HuH-7.5 (cell line): ENCODE measurements around the gene MYH9.
A peak's percentile ranks its signal among the peaks of the same experiment; 100 is the strongest.

Experiments
- DNase-seq: peaks from one replicate; pipeline ENCODE4 v3.0.0; 2011; ENCODE audit warnings: low spot score

MYH9 gene

DNA sequence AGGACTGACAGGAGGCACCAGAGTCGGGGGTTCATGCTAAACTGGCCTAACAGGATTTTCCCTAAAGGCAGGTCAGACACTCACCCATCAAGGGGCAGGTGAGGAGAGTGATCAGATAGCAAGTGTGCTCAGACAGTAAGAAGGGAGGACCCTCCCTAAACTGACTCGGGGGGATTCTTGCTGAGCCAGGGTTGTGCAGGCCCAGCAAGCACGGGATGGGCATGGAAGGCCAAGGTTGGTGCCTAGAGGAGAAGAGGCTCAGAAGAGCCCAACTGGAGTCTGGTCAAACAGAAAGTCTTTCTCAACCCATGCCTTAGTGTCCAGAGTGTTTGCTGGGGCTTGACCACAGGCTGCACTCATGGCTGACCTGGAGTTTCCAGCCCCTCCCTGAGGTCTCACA lies 141.0 kb downstream of the MYH9 start:
- DNase-seq, result no peak

DNA sequence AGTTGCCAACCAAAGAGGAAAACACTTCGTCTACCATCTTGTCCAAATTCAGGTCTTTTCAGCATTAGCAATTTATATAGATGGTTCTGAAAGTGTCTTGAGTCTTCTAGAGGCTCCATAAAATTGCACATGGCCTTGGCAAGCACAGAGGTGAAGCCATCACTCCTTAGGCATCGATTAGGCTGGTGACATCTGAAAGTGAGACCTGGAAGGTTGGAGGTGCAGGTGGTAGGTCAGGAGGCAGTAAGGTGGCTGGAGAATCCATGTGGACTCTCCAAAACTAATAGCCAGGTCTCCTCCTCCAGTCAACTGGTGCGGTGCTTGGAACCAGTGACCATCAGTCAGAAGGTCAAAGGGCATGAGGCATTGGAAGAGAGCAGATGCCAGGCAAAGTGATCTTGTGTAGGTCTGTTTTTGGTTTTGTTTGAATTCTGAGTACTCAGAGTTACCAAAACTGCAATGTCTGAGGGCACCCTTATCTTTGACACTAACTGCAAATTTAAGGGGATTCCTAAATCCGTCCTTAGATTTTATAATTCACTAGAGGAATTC lies 141.9 kb downstream of the MYH9 start:
- no peak for DNase-seq

DNA sequence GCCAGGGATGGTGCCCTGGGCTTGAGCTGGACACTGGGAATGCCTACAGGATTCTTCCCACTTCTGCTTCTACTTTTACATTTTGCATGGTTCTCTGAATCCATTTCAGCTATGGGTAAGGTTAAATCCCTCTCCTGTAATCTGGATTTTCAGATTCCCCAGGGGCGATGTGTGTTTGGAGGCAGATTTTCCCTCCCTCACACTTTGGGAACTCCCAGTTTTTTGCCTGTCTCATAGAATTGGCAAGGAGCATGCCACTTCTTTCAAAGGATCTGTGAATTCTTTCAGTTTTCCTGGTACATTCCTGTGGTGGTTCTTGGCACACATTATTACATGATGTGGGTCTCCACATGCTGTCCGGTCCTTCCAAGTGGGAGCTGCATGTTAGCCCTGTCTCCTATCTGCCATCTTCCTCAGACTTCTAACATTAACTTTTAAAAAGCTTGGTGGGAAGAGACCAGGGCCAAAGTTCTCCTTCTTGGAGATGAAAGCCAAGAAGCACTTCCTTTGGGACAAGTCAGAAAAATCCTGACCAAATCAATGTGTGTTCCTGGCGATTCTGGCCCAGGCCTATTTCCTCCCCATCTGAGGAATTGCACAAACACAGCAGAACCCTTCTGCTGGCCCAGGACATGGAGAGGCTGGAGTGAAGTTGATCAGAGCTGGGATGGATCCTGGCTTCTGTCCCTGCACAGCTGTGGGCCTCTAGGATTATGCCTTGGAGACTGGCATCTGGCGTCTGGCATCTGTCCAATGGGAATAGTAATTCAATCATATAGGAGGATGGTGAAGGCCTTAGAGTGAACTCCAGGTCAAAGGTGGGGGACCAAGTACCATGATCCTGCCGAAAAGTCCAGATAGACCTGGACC lies 143.0 kb downstream of the MYH9 start:
- no peak for DNase-seq

DNA sequence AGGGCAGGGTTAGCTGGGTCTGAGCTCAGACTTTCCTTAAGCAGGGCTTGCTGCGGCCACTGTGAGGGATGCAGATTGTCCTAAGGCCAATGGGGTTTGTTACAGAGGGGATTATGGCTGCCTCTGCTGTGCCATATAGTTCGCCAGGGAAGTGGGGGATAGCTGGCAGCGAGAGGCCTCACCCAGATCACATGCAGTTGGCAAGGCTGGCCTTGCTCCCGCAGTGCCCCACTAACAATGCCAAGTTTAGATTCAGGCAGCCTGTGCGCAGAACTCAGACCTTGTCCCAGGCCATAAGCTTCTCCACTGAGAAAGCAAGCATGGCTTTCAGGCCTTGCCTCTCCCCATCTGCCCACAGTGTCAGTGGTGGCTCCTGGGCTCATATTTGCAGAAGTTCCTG lies 143.8 kb downstream of the MYH9 start:
- no peak for DNase-seq

DNA sequence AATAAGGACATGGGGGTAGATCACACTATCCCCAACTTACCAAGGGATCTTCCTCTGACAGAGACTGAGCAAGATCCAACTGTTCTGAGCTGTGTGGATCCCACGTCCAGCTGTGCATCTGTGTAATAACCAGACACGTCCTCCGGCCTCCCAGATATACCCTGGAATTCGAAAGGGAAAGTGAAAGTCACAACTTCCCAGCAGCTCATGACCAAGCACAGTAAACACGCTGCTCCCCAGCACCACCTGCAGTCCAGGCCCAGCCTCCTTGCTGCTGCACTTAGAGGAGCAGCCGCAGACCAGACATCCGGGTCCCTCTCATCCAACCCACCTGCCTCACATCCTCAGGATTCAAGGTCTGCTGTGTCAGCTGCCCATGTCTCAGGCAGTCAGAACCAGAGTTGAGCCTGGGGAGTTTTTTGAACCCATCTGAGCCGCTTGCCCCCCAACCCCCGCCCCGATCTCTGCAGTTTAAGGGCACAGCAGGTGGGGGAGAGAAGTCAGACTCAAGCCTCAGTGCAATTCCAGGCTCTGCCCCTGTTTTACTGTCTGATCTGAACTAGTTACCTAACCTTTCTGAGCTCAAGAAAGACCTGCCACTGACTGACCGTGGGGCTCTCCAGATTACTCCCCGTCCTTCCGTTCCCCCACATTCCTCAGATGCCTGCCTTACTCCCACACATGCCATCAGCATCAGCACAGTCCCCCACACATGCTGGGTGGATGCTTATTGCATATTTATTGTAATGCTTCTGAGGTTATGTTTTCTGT lies 148.2 kb downstream of the MYH9 start, which contains the start of gene APOL2:
Gene APOL2, minus strand, starts transcription at position 127 of the 771 bp plus-strand sequence. CDS start 6,365 bp downstream, outside the sequence.
- DNase-seq, result peak; percentile 79

DNA sequence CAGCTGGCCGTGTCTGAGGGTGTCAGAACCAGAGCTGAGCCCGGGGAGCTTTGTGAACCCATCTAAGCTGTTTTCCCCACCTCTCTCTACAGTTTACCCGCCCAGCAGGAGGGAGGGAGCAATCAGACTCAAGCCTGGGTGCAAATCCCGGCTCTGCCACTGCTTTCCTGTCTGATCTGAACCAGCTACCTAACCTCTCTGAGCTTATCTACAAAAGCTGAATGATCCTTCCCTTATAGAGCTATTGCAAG lies 148.7 kb downstream of the MYH9 start:
- no peak for DNase-seq

DNA sequence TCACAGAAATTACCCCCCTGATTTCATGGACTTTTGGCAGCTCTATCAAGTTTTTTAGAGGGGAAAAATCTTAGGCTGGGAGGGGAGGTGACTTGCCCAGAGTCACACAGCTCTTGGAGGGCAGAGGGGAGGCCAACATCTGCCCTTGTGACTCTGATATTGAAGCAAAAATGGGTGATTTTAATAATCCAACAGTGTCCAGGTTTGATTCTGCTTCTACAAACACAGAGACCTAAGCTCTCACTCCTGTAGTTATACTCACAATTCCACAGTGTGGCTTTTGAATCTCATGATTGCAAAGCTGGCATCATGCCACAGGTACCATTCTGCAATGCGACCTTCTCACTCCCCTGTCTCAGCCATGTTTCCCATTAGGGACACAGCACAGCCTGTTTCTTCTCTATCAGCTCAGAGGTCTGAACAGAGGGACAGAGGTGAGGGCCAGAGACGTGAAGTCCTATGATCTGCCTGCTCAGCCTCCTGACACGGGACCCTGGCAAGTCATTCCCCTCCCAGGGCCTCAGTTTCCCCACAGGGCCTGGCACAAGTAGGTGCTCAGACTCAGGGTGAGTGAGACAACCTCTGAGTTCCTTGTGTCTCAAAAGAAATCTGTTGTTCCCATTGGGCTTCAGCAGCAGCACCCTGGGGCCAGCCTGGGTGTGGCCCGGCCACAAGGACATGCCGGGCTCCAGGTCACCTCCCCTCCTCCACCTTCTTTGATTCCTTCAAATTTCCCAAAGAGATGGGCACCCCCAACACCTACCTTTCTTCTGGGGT lies 149.2 kb downstream of the MYH9 start:
- DNase-seq, result no peak

DNA sequence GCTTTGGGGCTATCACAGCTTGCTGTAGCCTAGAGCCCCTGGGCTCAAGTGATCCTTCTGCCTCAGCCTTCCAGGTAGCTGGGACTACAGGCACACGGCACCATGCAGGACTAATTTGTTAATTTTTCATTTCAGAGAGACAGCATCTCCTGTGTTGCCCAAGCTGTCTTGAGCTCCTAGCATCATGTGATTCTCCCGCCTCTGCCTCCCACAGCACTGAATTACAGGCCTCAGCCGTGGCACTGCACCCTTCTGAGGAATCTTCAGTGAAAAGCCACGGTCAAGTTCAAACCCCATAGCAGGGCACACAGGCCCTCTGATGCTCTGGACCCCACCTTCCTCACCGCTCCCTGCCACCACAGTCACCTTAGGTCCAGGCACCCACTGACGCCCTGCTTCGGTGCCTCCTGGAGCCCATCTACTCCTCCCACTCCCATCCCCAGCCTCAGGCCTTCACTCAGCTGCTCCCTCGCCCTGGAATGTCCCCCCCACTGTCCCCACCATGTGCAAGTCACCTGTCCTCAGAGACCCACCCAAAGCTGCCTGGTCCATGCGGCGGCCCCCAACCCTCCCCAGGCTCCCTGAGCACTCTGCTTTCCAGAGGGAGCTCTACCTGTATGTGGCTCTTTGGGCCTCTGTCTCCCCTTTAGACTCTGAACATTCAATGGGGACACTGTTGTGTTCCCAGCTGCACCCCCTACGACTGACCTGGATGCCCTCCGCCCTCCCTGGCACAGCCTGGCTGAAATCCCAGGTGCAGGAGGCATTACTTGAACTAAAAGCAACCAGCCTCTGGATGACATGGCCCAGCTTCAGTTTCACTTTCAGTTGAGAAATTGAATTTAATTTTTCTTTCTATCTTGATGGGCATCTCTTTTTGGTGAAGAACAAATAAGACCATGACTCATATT lies 150.1 kb downstream of the MYH9 start:
- DNase-seq, result no peak

DNA sequence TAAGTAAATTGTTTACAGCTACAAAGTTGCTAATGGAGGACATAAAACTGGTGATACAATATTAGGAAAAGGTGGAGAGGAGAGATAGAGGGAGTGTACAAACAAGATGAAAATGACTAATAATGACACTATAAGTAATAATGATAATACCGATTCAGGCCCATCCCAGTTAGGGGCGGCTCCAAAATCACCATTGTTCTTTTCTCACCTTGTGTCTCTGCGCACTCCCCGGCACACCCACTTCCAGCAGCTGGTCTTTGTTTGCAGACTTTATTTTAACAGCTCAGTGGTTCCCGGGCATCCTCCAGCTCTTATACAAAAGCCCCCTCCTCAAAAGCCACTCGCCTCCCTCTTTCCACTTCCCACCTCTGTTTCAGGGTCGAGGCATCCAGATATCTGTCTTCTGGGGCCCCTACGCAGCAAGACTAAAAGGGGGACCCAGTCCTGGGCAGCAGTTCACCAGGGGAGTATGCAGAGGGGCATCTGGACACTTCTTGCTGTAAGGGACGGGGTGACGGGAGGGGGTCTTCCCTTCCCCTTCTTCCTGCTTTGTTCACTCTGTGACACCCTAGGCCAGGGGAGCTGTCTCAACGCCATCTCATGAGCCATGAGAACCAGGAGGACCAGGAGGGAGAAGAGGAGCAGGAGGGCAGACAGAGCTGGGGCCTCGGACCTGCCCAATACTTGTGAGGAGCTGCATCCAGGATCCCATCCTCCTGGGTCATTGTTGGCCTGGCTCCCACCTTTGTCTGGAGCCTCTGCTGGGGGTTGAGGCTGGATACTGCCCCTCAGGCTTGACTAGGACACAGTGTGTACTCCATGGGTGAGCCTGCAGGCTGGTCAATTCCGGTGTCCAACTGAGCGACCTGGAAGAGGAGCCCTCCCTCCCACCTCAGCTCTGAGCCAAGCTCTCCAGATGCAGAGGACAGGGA lies 151.1 kb downstream of the MYH9 start:
- no peak for DNase-seq

DNA sequence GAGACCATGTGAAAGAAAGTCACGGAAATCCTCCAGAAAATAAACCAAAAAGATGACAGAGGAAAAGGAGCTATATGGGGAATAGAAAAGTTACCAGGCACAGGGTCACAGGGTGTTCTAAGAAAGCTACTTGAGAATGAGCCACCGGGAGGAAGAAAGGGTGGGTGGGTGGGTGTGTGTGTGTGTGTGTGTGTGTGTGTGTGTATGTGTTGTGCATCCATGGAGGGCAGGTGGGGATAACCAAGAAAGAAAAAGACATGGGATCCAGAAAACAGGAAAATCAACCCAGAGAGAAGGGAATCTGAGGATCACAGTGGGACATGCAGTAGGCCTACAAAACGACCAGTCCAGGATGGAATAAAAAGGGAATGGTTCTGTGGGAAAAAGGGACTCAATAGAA lies 152.2 kb downstream of the MYH9 start:
- no peak for DNase-seq

DNA sequence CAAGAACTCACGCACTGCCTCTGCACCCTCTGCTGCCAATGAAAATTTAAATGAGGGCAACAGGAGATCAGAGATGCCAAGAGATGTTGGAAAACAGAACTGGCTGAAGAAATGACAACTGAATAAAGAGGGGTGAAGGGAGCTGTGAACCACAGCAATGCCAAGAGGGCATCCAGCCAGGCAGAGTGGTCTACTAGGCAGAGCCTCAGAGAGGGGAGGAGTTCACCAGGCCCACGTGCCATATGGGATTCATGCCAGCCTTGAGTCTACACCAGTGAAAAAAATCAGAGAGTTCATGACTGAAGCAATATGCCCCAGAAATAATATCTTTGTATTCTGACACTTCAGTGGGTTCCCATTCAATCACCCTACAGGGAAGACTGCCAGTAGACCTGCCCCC lies 152.8 kb downstream of the MYH9 start:
- DNase-seq, result no peak

DNA sequence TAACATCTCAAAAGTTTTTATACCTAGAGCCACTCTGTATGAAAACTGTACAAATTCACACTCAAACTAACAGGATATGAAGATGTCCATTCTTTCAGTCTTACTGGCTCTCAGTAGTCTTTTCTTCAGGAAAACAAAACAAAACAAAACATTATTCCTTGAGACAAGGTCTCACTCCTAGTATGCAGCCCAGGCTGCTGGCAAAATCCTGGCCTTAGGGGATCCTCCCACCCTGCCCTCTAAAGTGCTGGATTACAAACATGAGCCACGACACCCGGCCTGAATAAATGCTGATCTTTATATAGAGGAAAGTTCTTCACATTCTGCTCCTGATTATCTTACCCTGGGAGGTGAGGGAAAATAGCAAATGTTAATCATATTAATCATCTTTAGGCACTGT lies 153.6 kb downstream of the MYH9 start:
- no peak for DNase-seq

DNA sequence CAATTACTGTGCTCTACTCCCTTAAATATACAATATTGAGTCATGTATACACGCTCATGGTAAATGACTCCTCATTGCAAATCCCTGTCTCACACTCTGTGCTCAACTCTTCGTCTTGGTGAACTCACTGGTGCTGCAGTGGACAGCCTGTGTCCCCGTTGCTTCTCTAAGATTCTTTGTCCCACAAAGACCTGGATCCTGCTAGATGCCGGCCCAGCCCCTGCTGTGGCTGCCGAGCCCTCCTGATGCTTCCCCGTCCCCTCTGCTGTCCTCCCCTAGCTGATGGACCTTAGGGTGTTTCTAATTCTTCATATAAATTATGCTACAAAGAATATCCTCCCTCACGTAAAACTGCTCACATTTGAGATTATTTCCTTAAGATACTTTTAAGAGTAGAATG lies 154.0 kb downstream of the MYH9 start:
- no peak for DNase-seq

DNA sequence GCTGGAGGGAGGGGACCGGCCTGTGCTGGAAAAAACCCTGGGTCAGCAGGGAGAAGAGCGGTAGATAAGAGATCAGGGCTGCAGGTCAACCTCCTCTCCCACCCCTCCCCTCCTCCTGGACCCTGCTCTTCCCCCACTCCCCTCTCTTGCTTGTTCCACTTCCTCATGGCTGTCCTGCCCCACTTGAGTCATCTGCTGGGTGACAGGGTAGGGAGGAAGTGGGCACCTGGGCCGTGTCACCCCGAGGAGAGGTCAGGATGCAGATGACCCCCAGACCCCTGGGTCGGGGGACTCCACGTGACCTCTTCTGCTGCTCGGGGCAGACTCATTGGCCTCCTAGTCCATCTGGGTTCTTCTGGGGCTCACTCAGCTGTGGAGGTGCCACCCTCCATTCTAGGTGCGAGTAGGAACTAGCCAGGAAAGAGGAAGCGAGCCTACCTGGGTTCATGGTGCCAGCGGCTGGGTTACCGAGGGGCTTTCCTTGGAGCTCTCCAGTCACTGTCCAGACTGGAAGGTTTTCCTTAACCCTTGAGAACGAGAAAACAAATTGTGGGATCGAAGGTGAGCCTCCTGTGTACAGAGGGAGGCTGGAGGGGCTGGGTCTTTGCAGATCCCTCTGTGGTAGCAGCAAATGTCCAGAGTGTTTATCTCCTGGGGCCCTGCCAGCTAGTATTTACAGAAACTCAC lies 154.9 kb downstream of the MYH9 start:
- no peak for DNase-seq
